Tibial nerve (tissue), 3 donors: ENCODE results near the gene ZNF575.

ENCODE experiments used
- CTCF ChIP-seq, 5 experiments: fragments of 200-600 bp in 3 of 5; fragments of 450-650 bp in 2 of 5; sonication (generic) in 3 of 5; IDR thresholded peaks; one replicate each; pipeline ENCODE4 v1.5.1; 2016 to 2019; ENCODE audit warnings: antibody characterized with exemption in 5 of 5, mild to moderate bottlenecking in 3 of 5, moderate library complexity in 2 of 5
- POLR2A ChIP-seq, 2 donors: fragments of 450-650 bp; IDR thresholded peaks; one replicate each; pipeline ENCODE4 v1.6.1; 2017; ENCODE audit warnings: antibody characterized with exemption in 2 of 2, mild to moderate bottlenecking in 2 of 2, moderate library complexity in 2 of 2

GRCh38 chr19:43518051-43518450 lies 14.9 kb upstream of the ZNF575 start:
- TF ChIP-seq POLR2A (IDR thresholded peaks at IDR 0.05) (no peak), CTCF (IDR thresholded peaks at IDR 0.05) (no peak)
